Epithelial cell of proximal tubule (primary cell): Measurements from ENCODE around the gene ASTN2. TPM values are rescaled to one million over a fixed set of nuclear protein-coding genes. Genes with fewer than 3 reads are reported as not detected.

Experiments
- DNase-seq: peaks from one replicate; pipeline ENCODE4 v3.0.0-alpha.2; 2011; ENCODE audit warnings: low read depth
- H3K4me3 ChIP-seq: 2 replicates; pipeline ENCODE4 v1.5.1; 2011; ENCODE audit warnings: low read depth, mild to moderate bottlenecking, low read length
- CTCF ChIP-seq: conservative IDR thresholded peaks from 2 replicates; pipeline ENCODE4 v1.5.1; 2012; ENCODE audit warnings: low read depth, mild to moderate bottlenecking, low read length
- total RNA-seq: library from RNA; depleted of rRNA; stranded (reverse); fragments of >200 nt; gene quantifications from 2 replicates; pipeline ENCODE4 v1.2.3, GENCODE V29; 2015

ASTN2 gene
- total RNA-seq, 1 donor from 2014 or later = 4.4 TPM

GRCh38 chr9:116496167-116496566 is 918.7 kb downstream of the ASTN2 start:
- no peak for TF ChIP-seq CTCF
- DNase-seq = no peak

GRCh38 chr9:116495725-116496124 is 919.1 kb downstream of the ASTN2 start:
- H3K4me3 ChIP-seq = no peak overlapping the region
- no peak for DNase-seq
- no peak for TF ChIP-seq CTCF

More at GRCh38 chr9:116496167-116496566, 918.7 kb downstream of the ASTN2 start:
- H3K4me3 ChIP-seq = no peak overlapping the region

- no peak for DNase-seq
- TF ChIP-seq CTCF = peak; percentile 79
- no peak overlapping the region for H3K4me3 ChIP-seq
These were observed 919.8 kb downstream of the ASTN2 start for GRCh38 chr9:116494815-116495634.

- DNase-seq = no peak
- no peak overlapping the region for H3K4me3 ChIP-seq
- TF ChIP-seq CTCF = no peak
These were observed 921.5 kb downstream of the ASTN2 start for GRCh38 chr9:116493183-116493860.

GRCh38 chr9:116491659-116492058 is 923.2 kb downstream of the ASTN2 start:
- H3K4me3 ChIP-seq = no peak overlapping the region
- no peak for DNase-seq
- TF ChIP-seq CTCF = no peak

GRCh38 chr9:116491219-116491618 is 923.6 kb downstream of the ASTN2 start:
- no peak for DNase-seq
- TF ChIP-seq CTCF = no peak
- no peak overlapping the region for H3K4me3 ChIP-seq
